ENCODE measurements around the gene OSBPL1A. TPM values are rescaled to one million over a fixed set of nuclear protein-coding genes. Genes with fewer than 3 reads are reported as not detected.

Gene OSBPL1A
- total and polyA plus RNA-seq, 10 of the 15 experiments (the other 5 are each of a cell fraction or from before 2014, with no cell fraction given), result 0.02 to 0.83 (median 0.11) TPM; not detected in 6

- TF ChIP-seq RB1 (IDR thresholded peaks at IDR 0.05; ENCODE audit: borderline replicate concordance) (no peak), RBBP5 (conservative IDR thresholded peaks at IDR 0.05) (no peak), HDAC2 (IDR thresholded peaks at IDR 0.05) (no peak), CEBPB (IDR thresholded peaks at IDR 0.05; ENCODE audit: borderline replicate concordance in 1 of 2, low read depth in 2 of 2, low read length in 2 of 2) (no peak), ZNF687 (IDR thresholded peaks at IDR 0.05) (no peak), SKIL (IDR thresholded peaks at IDR 0.05; ENCODE audit: low read depth, poor library complexity, severe bottlenecking) (no peak), TCF12 (IDR thresholded peaks at IDR 0.05; ENCODE audit: low read depth, low read length) (no peak), TCF7 (IDR thresholded peaks at IDR 0.05; ENCODE audit: borderline replicate concordance) (no peak), POU2F2 (IDR thresholded peaks at IDR 0.05; ENCODE audit: borderline replicate concordance, low read depth, low read length) (no peak), KDM1A (IDR thresholded peaks at IDR 0.05; ENCODE audit: borderline replicate concordance) (no peak), PKNOX1 (IDR thresholded peaks at IDR 0.05) (no peak), ZNF207 (IDR thresholded peaks at IDR 0.05; ENCODE audit: borderline replicate concordance) (no peak), FOXK2 (IDR thresholded peaks at IDR 0.05) (no peak)
- no TSS peak for BruUV-seq (replicated peaks)
- Histone ChIP-seq H3K9me3 (replicated peaks; ENCODE audit: control insufficient read depth, insufficient read depth, low read length) (no peaks in the 10 kb centered on the region), H3K4me2 (ENCODE audit: control insufficient read depth, insufficient read depth) (no peak overlapping the region), H3K36me3 (ENCODE audit: control insufficient read depth in 2 of 2, insufficient read depth in 2 of 2, low read length in 1 of 2) (no peaks in the 10 kb centered on the region), H3K27ac (ENCODE audit: control insufficient read depth, insufficient read depth) (no peak overlapping the region), H3K79me2 (ENCODE audit: control insufficient read depth, insufficient read depth, low read length) (no peaks in the 10 kb centered on the region), H3K27me3 (replicated peaks in 1 of 2; ENCODE audit: control insufficient read depth in 2 of 2, insufficient read depth in 2 of 2, low read length in 1 of 2) (peaks cover 0 to 9% of the 10 kb centered on the region in 2 experiments; a peak in 2 of 4 replicates), H3K4me3 (no peak overlapping the region), H4K20me1 (ENCODE audit: control insufficient read depth, insufficient read depth) (no peaks in the 10 kb centered on the region), H3K9ac (ENCODE audit: control insufficient read depth, insufficient read depth, low read length) (no peak overlapping the region), H2AFZ (ENCODE audit: control insufficient read depth, low read depth, low read length) (no peak overlapping the region), H3K4me1 (ENCODE audit: control insufficient read depth, insufficient read depth, low read length) (peaks cover 21% of the 10 kb centered on the region)
- intact Hi-C loops (cut with micrococcal nuclease; ENCODE audit: unreplicated experiment) (no loop called here), in situ Hi-C loops (cut with MboI) (no loop called here)
- RAD21 ChIA-PET (ENCODE audit: unreplicated experiment), result no interaction called here
- DNase-seq (ENCODE audit: low read depth, low spot score), result no peak
- 95% methylated on average over 2 of the region's 2 CpGs for WGBS (ENCODE audit: insufficient coverage, insufficient replicate concordance, low lambda C conversion rate, missing lambda C conversion rate)
- SMC1A ChIA-PET (ENCODE audit: uncharacterized antibody, unreplicated experiment), result interaction anchor here (1.2 to 6.5 kb wide), 3 partner anchors 9 to 299 kb away, joined by 5 to 48 read pairs (median 7); no protein-coding TSS in a partner anchor
- POLR2A ChIA-PET, result no interaction called here
- FAIRE-seq, result no peak
- no peak for ATAC-seq
- CTCF ChIA-PET, result interaction anchor here (0.7 to 6.2 kb wide), 3 partner anchors 14 to 1466 kb away, joined by 3 to 69 read pairs (median 3); no protein-coding TSS in a partner anchor
Observed at GRCh38 chr18:24190590-24190989, 207.0 kb downstream of the OSBPL1A start.
